GM12875 (cell line): ENCODE results near the gene SYNGR1.

Source experiments
- H3K4me3 ChIP-seq: one replicate; pipeline ENCODE4 v1.5.1; 2011; ENCODE audit warnings: low read depth, low read length, control low read depth
- TF ChIP-seq, protein P1 (sequence below): IDR thresholded peaks from 2 replicates; pipeline ENCODE4 v1.5.1; 2011; ENCODE audit warnings: low read depth, mild to moderate bottlenecking, control low read depth, inconsistent platforms, low read length, moderate library complexity, borderline replicate concordance; ENCODE audit not compliant: insufficient read depth

Gene SYNGR1

DNA sequence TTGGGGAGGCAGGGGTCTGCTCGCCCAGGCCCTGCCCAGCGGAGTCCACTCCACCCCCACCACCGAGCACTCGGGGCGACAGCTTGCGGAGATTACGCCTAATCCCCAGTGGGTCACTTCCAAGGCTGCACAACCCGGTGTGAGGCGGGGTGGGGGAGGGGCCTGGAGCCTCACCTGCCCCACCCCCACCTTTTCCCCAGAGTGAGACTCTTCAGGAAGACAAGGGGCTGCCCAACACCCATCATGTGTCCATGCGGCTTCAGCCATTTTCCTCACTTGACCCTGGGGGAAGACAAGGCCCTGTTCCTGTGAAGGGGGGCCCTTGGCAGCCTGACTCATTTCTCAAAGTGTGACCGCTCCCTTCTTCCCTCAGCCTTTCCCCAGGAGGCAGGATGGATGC lies 12.5 kb downstream of the SYNGR1 start:
- TF ChIP-seq, protein P1, sequence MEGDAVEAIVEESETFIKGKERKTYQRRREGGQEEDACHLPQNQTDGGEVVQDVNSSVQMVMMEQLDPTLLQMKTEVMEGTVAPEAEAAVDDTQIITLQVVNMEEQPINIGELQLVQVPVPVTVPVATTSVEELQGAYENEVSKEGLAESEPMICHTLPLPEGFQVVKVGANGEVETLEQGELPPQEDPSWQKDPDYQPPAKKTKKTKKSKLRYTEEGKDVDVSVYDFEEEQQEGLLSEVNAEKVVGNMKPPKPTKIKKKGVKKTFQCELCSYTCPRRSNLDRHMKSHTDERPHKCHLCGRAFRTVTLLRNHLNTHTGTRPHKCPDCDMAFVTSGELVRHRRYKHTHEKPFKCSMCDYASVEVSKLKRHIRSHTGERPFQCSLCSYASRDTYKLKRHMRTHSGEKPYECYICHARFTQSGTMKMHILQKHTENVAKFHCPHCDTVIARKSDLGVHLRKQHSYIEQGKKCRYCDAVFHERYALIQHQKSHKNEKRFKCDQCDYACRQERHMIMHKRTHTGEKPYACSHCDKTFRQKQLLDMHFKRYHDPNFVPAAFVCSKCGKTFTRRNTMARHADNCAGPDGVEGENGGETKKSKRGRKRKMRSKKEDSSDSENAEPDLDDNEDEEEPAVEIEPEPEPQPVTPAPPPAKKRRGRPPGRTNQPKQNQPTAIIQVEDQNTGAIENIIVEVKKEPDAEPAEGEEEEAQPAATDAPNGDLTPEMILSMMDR = no peak
- H3K4me3 ChIP-seq = no peak overlapping the region

DNA sequence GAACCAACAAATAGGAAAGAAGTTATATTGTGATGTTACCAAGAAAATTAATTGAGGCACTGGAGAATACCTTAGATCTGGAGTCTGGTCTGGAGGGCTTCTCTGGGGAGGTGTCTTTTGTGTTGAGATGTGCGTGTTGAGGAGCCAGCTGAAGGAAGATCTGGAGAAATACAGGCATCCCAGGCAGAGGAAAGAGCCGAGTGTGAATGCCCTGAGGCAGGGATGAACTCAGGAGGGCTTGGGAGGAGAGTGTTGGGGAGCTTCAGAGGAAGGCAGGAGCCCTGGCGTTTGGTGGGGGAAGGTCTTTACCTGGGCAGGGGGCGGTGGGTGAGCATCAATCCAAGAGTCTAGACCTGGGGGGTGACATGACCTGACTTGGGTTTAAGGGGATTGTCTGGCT lies 13.1 kb downstream of the SYNGR1 start:
- H3K4me3 ChIP-seq = no peak overlapping the region
- TF ChIP-seq, protein P1 = no peak

DNA sequence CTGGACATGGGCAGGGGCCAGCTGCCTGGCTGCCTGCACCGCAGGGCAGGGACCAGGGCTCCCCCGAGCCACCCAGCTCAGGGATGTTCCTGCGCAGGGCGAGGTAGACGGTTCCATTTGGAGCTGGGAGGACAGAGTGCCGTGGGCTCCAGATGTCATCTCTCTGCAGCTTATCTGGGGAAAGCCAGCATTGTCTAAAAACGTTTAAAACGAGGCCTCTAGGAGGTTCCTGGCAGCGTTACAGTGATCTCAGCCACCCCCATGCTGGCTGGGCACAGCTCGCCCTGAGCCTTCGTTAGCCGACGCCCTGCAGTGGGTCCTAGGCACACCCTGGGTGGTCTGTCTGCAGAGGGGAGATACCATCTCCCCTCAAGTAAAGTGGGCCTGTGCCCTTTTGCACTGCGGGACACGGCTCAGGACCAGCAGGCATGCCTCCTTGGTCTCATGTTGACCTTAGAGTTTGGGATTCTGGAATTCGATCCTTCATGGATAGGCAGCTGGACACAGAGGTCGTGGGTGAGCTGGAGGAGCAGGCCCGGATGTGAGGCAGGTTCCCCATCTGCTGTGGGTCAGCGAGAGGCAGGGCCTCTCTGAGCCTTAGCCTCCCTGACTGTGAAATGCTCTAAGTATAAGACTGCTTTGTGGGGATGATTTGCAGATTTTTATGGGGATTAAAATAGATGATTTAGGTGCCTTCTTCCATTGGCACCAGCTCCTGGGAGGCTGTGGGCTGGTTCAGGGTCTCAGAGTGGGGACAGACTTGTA lies 14.1 kb downstream of the SYNGR1 start:
- no peak overlapping the region for H3K4me3 ChIP-seq
- TF ChIP-seq, protein P1 = no peak

DNA sequence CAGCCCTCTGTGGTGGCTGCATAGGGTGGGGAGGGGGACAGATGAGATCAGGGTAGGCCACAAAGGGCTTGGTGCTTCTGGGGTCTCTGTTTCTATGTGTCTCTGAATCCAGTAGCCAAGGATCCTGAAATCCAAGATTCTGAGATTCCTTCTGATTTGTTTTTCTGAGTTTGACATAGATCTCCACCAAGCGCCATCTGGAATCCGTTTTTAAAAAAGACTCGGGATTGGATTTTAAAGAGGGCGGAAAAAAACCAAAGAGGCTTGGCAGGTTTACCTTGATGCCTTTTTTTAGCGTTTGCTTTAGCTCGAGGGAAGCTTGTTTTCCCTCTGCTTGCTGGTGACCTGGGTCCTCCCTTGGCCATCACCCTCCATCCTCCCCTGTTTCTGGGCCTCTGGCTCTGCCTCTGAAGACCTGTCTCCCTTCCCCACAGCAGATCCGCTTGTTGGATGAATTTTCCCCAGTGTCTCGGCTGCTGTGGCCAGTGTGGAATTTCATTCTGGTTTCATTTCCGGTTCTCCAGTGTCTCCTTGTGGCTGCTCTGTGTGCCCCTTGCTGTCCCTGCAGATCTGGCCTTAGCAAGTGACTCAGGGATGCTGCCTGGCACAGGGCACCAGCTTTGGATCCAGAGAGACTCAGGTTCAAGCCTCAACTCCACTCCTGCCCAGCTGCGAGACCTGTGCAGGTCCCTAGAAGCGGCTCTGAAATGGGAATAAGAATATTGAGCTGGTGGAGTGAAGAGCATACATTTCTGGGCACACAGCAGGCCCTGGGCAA lies 15.1 kb downstream of the SYNGR1 start:
- no peak overlapping the region for H3K4me3 ChIP-seq

DNA sequence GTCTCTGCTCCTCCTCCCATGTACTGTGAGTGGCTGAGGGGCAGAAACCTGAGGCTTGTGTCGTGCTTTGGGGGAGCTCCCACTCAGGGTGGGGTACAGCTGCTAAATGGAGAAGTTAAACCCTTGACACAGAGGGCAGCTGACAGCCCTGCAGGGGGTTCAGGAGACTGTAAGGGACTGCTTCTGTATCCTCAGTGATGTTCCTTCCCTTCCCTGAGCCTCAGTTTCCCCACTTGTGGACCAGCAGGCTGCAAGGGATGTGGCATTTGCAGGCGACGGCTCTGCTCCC lies 15.6 kb downstream of the SYNGR1 start:
- TF ChIP-seq, protein P1 = no peak

More for the DNA sequence above, 15.1 kb downstream of the SYNGR1 start:
- TF ChIP-seq, protein P1 = no peak

DNA sequence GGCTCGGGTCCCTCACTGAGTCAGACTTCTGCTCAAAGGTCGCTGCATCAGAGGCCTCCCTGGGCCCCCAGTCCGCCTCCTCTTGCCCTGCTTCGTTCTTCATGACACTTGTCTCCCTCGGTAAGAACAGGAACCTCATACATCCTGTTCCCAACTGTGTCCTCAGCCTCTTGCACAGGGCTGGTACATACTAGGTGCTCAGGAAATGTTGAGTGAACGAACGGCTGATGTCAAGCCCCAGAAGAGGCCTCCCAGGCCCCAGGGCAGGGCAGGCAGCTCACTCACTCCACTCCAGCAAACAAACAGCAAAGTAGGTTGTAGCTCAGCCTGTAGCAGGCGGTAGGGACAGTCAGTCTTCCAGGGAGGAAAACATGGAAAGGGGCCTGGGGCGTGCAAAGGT lies 17.2 kb downstream of the SYNGR1 start:
- TF ChIP-seq, protein P1 = no peak
- H3K4me3 ChIP-seq = no peak overlapping the region

More for the DNA sequence above, 15.6 kb downstream of the SYNGR1 start:
- H3K4me3 ChIP-seq = no peak overlapping the region

DNA sequence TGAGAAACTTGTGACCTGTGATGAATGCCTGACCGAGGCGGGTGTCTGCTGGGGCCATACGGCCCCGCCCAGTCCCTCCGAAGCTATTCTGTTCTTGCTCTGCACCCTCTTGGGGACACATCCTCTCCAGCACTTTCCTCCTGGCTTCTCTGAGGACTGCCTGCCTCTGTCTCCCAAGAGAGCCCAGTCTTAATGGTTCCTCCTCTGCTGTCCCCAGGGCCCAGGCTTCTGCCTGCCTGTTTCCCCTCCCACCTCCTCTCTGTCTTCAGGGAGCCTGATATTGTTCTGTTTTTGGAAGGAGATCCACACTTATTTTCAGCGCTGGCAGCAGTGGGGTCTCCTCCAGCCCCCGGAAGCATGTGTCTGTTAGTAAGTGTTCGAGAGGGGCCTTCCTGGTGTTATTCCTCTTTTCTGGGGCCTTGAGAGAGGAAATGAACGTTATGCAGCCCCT lies 18.7 kb downstream of the SYNGR1 start:
- H3K4me3 ChIP-seq = no peak overlapping the region
- TF ChIP-seq, protein P1 = no peak
